HG02588 (cell line): ENCODE measurements around the gene HPS3.

ENCODE experiments used
- ATAC-seq: cut with Tn5 transposase; IDR thresholded peaks from one replicate; pipeline ENCODE4 v1.9.1; 2021; ENCODE audit warnings: mild to moderate bottlenecking, moderate library complexity; ENCODE audit not compliant: unreplicated experiment

HPS3 gene

DNA sequence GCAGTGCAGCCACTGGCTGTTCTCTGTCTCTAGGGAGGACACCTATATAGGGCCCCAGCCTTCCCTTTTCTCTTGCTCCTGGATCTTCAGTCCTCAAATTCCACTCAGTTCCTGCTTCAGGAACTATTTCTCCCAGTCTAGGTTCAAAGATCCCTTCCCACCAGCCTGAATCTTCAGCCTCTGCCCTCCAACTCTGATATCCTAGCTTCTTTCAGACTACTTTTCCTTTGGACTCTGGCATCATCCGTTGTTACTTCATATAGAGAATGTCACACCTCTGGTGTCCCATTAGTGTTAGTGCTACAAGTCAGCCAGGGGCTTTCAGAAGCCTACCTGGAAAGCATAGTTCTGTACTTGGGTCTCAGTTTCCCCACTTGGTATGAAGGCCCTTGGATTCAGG is 10.0 kb upstream of the HPS3 start:
- no peak for ATAC-seq

- ATAC-seq, result peak; percentile 63
These were observed 9.1 kb upstream of the HPS3 start for GRCh38 chr3:149120051-149120972.

- no peak for ATAC-seq
These were observed 6.5 kb upstream of the HPS3 start for GRCh38 chr3:149122721-149123578.

GRCh38 chr3:149128821-149129220 is 617 bp upstream of the HPS3 start:
- ATAC-seq, result no peak

GRCh38 chr3:149131589-149131988 is 2.2 kb downstream of the HPS3 start:
- no peak for ATAC-seq

GRCh38 chr3:149134575-149134974 is 5.1 kb downstream of the HPS3 start:
- ATAC-seq, result no peak

GRCh38 chr3:149142682-149143081 is 13.2 kb downstream of the HPS3 start:
- no peak for ATAC-seq

DNA sequence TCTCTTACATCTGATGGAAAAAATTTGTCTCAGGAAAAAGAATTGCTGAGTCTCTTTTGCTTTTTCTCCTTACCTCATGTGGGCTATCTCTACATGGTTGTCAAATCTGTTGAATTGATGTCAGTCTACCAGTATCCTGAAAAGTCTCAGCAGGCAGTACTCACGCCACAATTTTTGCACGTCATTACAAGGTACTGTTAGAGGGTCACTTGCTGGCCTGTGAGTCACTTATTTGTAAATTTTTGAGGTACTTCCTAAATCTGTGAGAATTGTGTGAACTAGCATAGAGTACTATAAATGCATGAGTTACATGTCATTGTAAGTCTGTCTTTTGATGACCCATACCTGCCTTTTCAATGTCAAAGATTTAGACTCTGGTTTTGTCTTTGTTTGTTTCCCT is 15.9 kb downstream of the HPS3 start:
- ATAC-seq, result no peak

DNA sequence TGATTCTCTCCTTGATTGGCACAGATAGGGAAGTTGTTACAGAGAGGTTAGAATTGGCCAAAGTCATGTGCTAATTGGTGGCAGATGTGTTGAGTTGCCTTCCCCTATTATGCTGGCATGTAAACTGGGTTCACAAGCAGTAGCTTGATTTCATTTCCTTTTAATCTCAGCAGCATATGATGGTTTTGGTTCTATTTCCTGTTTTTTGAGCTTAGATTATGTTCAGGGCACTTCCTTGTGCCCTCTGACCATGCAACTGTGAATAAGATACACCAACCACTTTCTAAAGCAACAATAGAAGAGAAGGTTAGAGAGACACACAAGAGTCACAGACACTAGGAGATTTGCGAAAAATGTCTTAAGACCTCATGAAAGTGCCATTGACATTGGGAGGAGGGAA is 16.5 kb downstream of the HPS3 start:
- ATAC-seq, result peak; percentile 78

- no peak for ATAC-seq
These were observed 21.0 kb downstream of the HPS3 start for GRCh38 chr3:149150436-149150835.

DNA sequence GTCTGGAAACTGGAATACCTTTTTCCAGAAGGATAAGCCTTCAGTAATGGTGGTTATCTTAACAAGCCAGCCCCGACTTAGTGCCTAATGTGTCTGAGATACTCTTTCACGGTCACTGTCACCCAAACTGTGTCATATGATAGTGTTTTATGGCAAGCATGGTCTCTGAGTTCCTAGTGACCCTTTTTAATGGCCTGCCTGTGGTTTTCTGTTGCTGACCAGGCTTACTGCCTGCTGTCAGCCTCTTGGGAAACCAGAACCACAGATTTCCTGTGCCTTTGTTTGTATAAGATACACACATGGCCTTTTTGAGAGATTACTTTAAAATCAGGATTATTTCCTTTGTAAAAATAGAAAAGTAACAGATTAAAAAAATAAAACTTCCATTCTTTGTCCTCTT is 22.4 kb downstream of the HPS3 start:
- ATAC-seq, result no peak

GRCh38 chr3:149152420-149152819 is 23.0 kb downstream of the HPS3 start:
- peak; percentile 96 for ATAC-seq

DNA sequence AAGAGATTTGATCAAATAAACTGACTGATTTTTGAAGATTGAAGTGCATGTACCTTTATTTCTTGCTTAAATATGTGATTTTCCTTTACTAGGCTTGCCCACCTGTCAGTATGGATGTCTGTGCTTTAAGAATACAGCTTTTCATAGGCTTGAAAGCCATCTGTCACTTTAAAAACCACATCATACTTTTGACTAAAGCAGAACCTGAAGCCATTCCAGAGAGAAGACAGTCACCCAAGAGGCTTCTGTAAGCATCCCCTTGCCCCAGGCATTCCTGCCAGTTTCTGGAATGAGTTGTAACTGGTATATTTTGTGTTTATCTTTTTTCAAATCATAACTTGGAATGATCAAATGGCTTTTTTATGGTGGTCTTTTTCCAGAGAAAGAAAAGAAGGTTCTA is 24.0 kb downstream of the HPS3 start:
- no peak for ATAC-seq

- no peak for ATAC-seq
These were observed 31.4 kb downstream of the HPS3 start for GRCh38 chr3:149160754-149161300.

DNA sequence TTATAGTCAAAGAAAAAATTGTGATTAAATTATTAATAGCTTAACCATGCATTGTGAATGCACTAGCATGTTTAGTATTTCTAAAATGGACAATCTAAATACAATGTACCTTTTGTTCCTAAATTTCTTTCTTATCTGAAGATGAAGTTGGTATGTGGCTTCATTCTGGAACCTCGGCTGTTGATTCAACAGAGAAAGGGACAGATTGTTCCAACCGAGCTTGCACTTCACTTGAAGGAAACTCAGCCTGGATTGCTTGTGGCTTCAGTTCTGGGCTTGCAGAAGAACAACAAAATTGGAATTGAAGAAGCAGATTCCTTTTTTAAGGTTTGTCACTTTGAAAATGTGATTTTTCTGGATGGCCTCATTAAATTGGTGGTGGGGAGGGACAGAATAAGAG is 32.6 kb downstream of the HPS3 start:
- no peak for ATAC-seq

DNA sequence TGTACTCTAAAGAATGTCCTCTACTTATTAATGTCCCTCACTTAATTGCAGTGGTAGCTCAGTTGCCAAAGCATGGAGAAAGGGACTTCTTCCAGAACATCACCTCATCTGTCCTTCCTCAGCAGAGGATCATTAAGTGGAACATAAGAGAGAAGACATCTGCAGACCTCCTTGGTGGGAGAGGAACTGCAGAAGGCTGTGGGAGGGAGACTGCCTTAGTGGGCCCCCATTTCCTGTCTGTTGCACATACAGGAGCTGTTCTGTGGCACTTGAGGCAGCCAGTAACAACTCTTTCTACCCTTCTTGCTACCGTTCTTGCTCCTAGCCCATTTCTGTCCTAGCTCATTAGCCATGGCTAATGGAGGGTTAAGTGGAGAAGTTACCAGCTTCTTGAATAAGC is 33.6 kb downstream of the HPS3 start:
- ATAC-seq, result no peak

- no peak for ATAC-seq
These were observed 38.5 kb downstream of the HPS3 start for GRCh38 chr3:149167898-149168297.

DNA sequence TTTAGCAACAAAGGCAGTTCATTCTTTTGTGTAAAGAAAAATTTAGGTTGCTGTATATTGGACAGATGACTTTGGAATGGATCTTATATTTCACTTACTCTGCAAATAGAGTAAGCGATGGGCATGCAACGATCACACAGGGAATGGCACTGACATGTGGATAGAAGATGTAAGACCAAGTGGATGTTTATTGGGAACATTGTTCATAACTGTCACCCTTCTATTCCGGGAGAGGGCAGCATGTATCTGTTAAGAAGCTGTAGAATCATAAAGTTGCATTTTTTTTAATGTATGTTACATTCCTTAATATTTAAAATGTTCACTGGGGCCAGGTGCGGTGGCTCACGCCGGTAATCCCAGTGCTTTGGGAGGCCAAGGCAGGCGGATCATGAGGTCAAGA is 41.2 kb downstream of the HPS3 start:
- no peak for ATAC-seq

DNA sequence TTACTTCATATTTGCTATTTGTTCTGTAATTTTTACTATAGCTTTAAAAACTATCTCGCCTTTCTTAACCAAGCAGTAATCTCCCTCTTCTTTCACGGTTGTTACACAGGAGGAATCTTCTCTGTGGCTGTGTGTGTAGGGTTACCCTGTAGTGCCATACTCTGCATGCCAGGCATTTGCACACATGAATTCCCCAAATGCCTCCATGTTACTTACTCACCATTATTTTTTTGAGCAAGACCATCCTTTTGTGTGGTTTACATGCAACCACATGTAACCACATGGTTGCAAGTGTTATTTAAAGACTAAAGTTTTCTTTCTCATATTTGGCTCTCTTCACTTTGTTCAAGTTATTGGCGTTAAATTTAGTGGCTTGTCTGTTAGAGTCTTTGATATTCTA is 45.5 kb downstream of the HPS3 start:
- peak; percentile 93 for ATAC-seq

GRCh38 chr3:149177122-149177521 is 47.7 kb downstream of the HPS3 start:
- ATAC-seq, result no peak

DNA sequence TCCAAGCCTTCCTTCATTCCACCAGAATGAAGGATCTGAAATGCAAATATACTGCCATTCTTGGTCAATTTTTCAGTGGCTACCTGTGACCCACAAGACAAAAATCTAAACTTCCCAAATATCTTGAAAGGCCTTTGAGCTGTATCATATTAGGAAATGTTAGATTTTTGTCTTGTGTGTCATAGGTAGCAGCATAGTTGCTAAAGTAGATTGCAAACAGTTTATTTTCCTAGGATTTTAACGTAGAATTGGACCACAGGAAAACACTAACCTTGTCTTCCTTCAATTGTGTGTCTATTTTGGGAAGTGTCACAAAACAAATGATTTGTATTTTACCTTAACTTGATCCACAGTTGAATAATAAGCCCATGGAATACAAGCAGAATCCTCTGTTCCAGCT is 49.8 kb downstream of the HPS3 start:
- ATAC-seq, result no peak
